Sigmoid colon (tissue), 3 donors: ENCODE data around the gene PMPCB.

ENCODE experiments used
- CTCF ChIP-seq, 4 experiments: fragments of 450-650 bp in 3 of 4; fragments of 200-600 bp in 1 of 4; IDR thresholded peaks; one replicate each; pipeline ENCODE4 v1.5.1; 2016 to 2019; ENCODE audit warnings: antibody characterized with exemption in 4 of 4, mild to moderate bottlenecking in 3 of 4, moderate library complexity in 2 of 4
- POLR2A ChIP-seq, 2 donors: fragments of 450-650 bp; IDR thresholded peaks; one replicate each; pipeline ENCODE4 v1.6.1; 2016; ENCODE audit warnings: antibody characterized with exemption in 2 of 2, mild to moderate bottlenecking in 2 of 2, moderate library complexity in 2 of 2

GRCh38 chr7:103307503-103308231, 10.4 kb downstream of the PMPCB start:
- TF ChIP-seq POLR2A (IDR thresholded peaks at IDR 0.05) (no peak), CTCF (IDR thresholded peaks at IDR 0.05) (no peak)
